Fibroblast of lung (primary cell): ENCODE data around the gene FKBP15.

Source experiments
- CTCF ChIP-seq, 2 donors: IDR thresholded peaks in 1 of 2; conservative IDR thresholded peaks in 1 of 2; 1 replicate in 1 of 2; 2 replicates in 1 of 2; pipeline ENCODE4 v1.5.1; 2011 to 2012; ENCODE audit warnings: low read length in 2 of 2, control low read depth in 1 of 2, inconsistent platforms in 1 of 2, low read depth in 1 of 2, mild to moderate bottlenecking in 1 of 2
- EZH2 ChIP-seq: IDR thresholded peaks from 2 replicates; pipeline ENCODE4 v1.5.1; 2012; ENCODE audit warnings: low read length, control low read depth, mild to moderate bottlenecking; ENCODE audit errors: missing control alignments

GRCh38 chr9:113158446-113158845, 62.6 kb downstream of the FKBP15 start:
- TF ChIP-seq CTCF (conservative IDR thresholded peaks at IDR 0.05 in 1 of 2, IDR thresholded peaks at IDR 0.05 in 1 of 2; ENCODE audit: low read depth in 1 of 2, low read length in 2 of 2): no peak
- TF ChIP-seq EZH2: no peak
